Astrocyte (in vitro differentiated cells and primary cell): ENCODE results near the gene WASF1. TPM values are rescaled to one million over a fixed set of nuclear protein-coding genes. Genes with fewer than 3 reads are reported as not detected.

ENCODE experiments used
- DNase-seq: peaks from one replicate; pipeline ENCODE4 v3.0.0-alpha.2; 2010; ENCODE audit warnings: low read depth
- FAIRE-seq: peaks from 2 replicates; lab custom pipeline; 2011; peaks lifted over from hg19 to GRCh38; lab: Jason Lieb, UNC
- H2AFZ ChIP-seq: 2 replicates; pipeline ENCODE4 v1.6.0; 2012; ENCODE audit warnings: low read depth, low read length, inconsistent platforms
- H3K27ac ChIP-seq: 2 replicates; pipeline ENCODE4 v1.5.1; 2011; ENCODE audit warnings: low read depth, low read length, inconsistent platforms
- H3K27me3 ChIP-seq: 2 replicates; pipeline ENCODE4 v1.6.0; 2011; ENCODE audit warnings: low read length, inconsistent platforms; ENCODE audit not compliant: insufficient read depth
- H3K36me3 ChIP-seq: 2 replicates; pipeline ENCODE4 v1.5.1; 2011; ENCODE audit warnings: low read length, inconsistent platforms; ENCODE audit not compliant: insufficient read depth
- H3K4me1 ChIP-seq: 2 replicates; pipeline ENCODE4 v1.5.1; 2011; ENCODE audit warnings: low read length, inconsistent platforms; ENCODE audit not compliant: insufficient read depth
- H3K4me2 ChIP-seq: 2 replicates; pipeline ENCODE4 v1.6.0; 2012; ENCODE audit warnings: low read length, inconsistent platforms
- H3K4me3 ChIP-seq: 2 replicates; pipeline ENCODE4 v1.5.1; 2011; ENCODE audit warnings: low read depth, mild to moderate bottlenecking, low read length, inconsistent platforms; ENCODE audit not compliant: insufficient read depth
- H3K79me2 ChIP-seq: 2 replicates; pipeline ENCODE4 v1.6.0; 2012; ENCODE audit warnings: mild to moderate bottlenecking, low read length, inconsistent platforms; ENCODE audit not compliant: insufficient read depth
- H3K9ac ChIP-seq: 2 replicates; pipeline ENCODE4 v1.6.0; 2012; ENCODE audit warnings: mild to moderate bottlenecking, low read length, inconsistent platforms
- H3K9me3 ChIP-seq: 2 replicates; pipeline ENCODE4 v1.5.1; 2012; ENCODE audit warnings: low read depth, mild to moderate bottlenecking, low read length, inconsistent platforms; ENCODE audit not compliant: insufficient read depth
- H4K20me1 ChIP-seq: 2 replicates; pipeline ENCODE4 v1.6.0; 2012; ENCODE audit warnings: low read length, inconsistent platforms; ENCODE audit not compliant: insufficient read depth
- H3K27ac Mint-ChIP-seq: one replicate; pipeline ENCODE4 v1.8.0; 2021; ENCODE audit warnings: mild to moderate bottlenecking, mixed read lengths; ENCODE audit not compliant: unreplicated experiment
- H3K27me3 Mint-ChIP-seq: one replicate; pipeline ENCODE4 v1.8.0; 2021; ENCODE audit warnings: low read depth, mixed read lengths; ENCODE audit not compliant: unreplicated experiment
- H3K36me3 Mint-ChIP-seq: one replicate; pipeline ENCODE4 v1.8.0; 2021; ENCODE audit warnings: low read depth, mixed read lengths; ENCODE audit not compliant: unreplicated experiment
- H3K4me1 Mint-ChIP-seq: one replicate; pipeline ENCODE4 v1.8.0; 2021; ENCODE audit warnings: low read depth, mixed read lengths; ENCODE audit not compliant: unreplicated experiment
- H3K4me3 Mint-ChIP-seq: one replicate; pipeline ENCODE4 v1.8.0; 2021; ENCODE audit warnings: mild to moderate bottlenecking, moderate library complexity, mixed read lengths; ENCODE audit not compliant: unreplicated experiment
- H3K9me3 Mint-ChIP-seq: one replicate; pipeline ENCODE4 v1.8.0; 2021; ENCODE audit warnings: mild to moderate bottlenecking, mixed read lengths; ENCODE audit not compliant: unreplicated experiment
- EZH2 ChIP-seq: IDR thresholded peaks from 2 replicates; pipeline ENCODE4 v1.6.1; 2012; ENCODE audit warnings: mild to moderate bottlenecking, low read length, inconsistent platforms; ENCODE audit not compliant: insufficient read depth
- total RNA-seq: library from RNA; stranded (reverse); gene quantifications from 2 replicates; pipeline ENCODE4 v1.2.1, GENCODE V29; 2021
- TF ChIP-seq, protein P1 (sequence below): IDR thresholded peaks from 2 replicates; pipeline ENCODE4 v1.5.1; 2011; ENCODE audit warnings: low read depth, mild to moderate bottlenecking, inconsistent platforms, low read length, moderate library complexity; ENCODE audit not compliant: insufficient read depth

The WASF1 gene
- total RNA-seq, 1 donor from 2014 or later, result 29.3 TPM

DNA sequence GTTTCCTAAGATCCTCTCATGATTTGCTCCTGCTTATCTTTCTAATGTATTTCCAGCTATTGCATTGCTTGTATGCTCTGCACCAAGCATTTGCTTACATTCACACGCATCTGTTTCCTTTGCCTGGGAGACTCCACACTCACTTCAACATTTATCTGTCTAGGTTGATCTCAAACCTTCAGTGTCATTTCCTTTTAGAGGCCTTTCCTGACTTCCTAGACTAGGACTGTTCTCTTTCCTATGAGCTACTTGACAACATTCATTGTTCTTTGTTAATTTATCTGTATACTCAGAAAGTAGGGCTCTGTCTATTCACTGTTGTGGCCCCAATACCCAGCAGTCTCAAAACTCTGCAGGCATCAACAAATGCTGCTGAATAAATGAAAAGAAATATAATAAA, 84.4 kb downstream of the WASF1 start:
- FAIRE-seq (no peak), DNase-seq (no peak)
- no peaks in the 10 kb centered on the region for H3K79me2 ChIP-seq
- no peaks in the 10 kb centered on the region for H3K27me3 ChIP-seq
- H2AFZ ChIP-seq, result no peak overlapping the region
- no peak overlapping the region for H3K4me2 ChIP-seq
- no peaks in the 10 kb centered on the region for H4K20me1 ChIP-seq
- no peaks in the 10 kb centered on the region for H3K9me3 Mint-ChIP-seq
- no peak overlapping the region for H3K27ac Mint-ChIP-seq
- no peak overlapping the region for H3K27ac ChIP-seq
- H3K4me3 Mint-ChIP-seq, result no peak overlapping the region
- no peaks in the 10 kb centered on the region for H3K4me1 ChIP-seq
- H3K9me3 ChIP-seq, result no peaks in the 10 kb centered on the region
- H3K9ac ChIP-seq, result no peak overlapping the region
- no peak for TF ChIP-seq EZH2
- TF ChIP-seq, protein P1, sequence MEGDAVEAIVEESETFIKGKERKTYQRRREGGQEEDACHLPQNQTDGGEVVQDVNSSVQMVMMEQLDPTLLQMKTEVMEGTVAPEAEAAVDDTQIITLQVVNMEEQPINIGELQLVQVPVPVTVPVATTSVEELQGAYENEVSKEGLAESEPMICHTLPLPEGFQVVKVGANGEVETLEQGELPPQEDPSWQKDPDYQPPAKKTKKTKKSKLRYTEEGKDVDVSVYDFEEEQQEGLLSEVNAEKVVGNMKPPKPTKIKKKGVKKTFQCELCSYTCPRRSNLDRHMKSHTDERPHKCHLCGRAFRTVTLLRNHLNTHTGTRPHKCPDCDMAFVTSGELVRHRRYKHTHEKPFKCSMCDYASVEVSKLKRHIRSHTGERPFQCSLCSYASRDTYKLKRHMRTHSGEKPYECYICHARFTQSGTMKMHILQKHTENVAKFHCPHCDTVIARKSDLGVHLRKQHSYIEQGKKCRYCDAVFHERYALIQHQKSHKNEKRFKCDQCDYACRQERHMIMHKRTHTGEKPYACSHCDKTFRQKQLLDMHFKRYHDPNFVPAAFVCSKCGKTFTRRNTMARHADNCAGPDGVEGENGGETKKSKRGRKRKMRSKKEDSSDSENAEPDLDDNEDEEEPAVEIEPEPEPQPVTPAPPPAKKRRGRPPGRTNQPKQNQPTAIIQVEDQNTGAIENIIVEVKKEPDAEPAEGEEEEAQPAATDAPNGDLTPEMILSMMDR, result no peak
- H3K4me1 Mint-ChIP-seq, result peaks cover 9% of the 10 kb centered on the region
- H3K36me3 ChIP-seq, result no peaks in the 10 kb centered on the region
- H3K27me3 Mint-ChIP-seq, result no peaks in the 10 kb centered on the region
- H3K36me3 Mint-ChIP-seq, result peaks cover 8% of the 10 kb centered on the region
- no peak overlapping the region for H3K4me3 ChIP-seq

DNA sequence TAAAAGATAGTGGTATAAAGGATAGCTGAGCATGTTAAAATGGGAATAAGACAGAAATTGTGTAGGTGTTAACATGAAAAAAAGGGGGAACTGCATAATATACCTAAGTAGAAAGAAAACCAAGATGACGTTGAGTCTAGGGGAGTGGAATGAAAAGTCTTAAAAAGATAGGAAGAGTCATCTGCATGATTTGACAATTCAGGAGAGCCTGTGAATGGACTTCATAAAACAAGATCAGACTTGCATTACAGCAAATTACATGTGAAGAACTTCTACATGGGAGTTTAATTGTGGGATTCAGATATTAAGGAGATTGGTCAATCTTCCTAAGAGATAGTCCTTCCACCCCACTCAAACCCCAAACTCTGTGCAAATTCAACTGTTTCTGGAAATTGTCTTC, 85.5 kb downstream of the WASF1 start:
- Histone ChIP-seq H3K9me3 (no peaks in the 10 kb centered on the region), H3K79me2 (no peaks in the 10 kb centered on the region), H3K4me3 (no peak overlapping the region), H3K27me3 (no peaks in the 10 kb centered on the region), H3K9ac (no peak overlapping the region), H4K20me1 (no peaks in the 10 kb centered on the region), H3K27ac (no peak overlapping the region), H3K4me1 (no peaks in the 10 kb centered on the region), H3K4me2 (no peak overlapping the region), H2AFZ (no peak overlapping the region), H3K36me3 (no peaks in the 10 kb centered on the region)
- H3K36me3 Mint-ChIP-seq, result peaks cover 8% of the 10 kb centered on the region
- H3K27me3 Mint-ChIP-seq, result no peaks in the 10 kb centered on the region
- H3K4me1 Mint-ChIP-seq, result peaks cover 9% of the 10 kb centered on the region
- TF ChIP-seq EZH2, result no peak
- TF ChIP-seq, protein P1, result no peak
- no peak overlapping the region for H3K4me3 Mint-ChIP-seq
- H3K9me3 Mint-ChIP-seq, result no peaks in the 10 kb centered on the region
- FAIRE-seq, result peak; percentile 56
- no peak for DNase-seq
- no peak overlapping the region for H3K27ac Mint-ChIP-seq

DNA sequence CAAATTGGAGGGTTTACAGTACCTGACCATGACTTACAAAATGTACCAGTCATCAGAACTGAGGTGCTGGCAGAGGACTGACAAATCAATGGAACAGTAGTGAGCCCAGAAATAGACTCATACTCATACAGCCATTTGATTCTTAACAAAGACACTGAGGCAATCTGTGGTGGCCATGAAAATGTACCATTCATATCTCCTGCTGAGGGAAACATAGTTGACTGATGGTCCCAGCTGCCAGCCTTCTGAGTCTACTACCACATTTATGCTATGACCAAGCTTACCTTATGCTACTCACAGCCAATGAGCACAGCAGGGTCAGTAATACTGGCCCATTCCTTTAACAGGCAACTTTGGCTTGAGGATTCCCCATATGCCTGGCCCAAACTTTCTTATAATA, 88.6 kb downstream of the WASF1 start:
- H3K27me3 Mint-ChIP-seq, result no peaks in the 10 kb centered on the region
- Histone ChIP-seq H2AFZ (no peak overlapping the region), H3K36me3 (no peaks in the 10 kb centered on the region), H3K4me2 (no peak overlapping the region), H3K79me2 (no peaks in the 10 kb centered on the region), H3K4me1 (no peaks in the 10 kb centered on the region), H3K27ac (no peak overlapping the region), H3K9me3 (no peaks in the 10 kb centered on the region), H3K9ac (no peak overlapping the region), H4K20me1 (no peaks in the 10 kb centered on the region), H3K27me3 (no peaks in the 10 kb centered on the region), H3K4me3 (no peak overlapping the region)
- H3K4me3 Mint-ChIP-seq, result no peak overlapping the region
- H3K4me1 Mint-ChIP-seq, result no peaks in the 10 kb centered on the region
- H3K36me3 Mint-ChIP-seq, result peaks cover 7% of the 10 kb centered on the region
- TF ChIP-seq EZH2, result no peak
- TF ChIP-seq, protein P1, result no peak
- no peaks in the 10 kb centered on the region for H3K9me3 Mint-ChIP-seq
- FAIRE-seq (no peak), DNase-seq (no peak)
- H3K27ac Mint-ChIP-seq, result no peak overlapping the region
